Measurements from ENCODE around the gene ZBTB16.
"Not testable (repeated sequence)": the region's sequence is repeated elsewhere in the genome, so short reads cannot be mapped to it uniquely, and the experiment has no call there.

Gene ZBTB16

DNA sequence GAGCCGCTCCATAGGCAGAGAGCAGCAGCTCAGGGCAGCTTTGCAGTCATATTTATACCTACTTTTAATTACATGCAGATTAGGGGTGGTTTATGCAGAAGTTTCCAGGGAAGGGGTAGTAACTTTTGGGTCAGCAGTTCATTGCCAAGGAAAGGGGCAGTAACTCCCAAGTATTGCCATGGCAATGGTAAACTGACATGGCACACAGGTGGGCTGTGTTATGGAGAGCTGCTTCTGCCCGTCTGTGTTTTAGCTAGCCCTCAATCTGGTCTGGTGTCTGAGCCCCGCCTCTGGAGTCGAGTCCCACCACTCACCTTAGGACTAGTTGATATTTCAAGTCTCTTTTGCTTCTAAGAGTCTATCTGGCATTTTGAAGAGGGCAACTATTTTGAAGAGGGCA is 12.2 kb upstream of the ZBTB16 start:
- no peak for DNase-seq

DNA sequence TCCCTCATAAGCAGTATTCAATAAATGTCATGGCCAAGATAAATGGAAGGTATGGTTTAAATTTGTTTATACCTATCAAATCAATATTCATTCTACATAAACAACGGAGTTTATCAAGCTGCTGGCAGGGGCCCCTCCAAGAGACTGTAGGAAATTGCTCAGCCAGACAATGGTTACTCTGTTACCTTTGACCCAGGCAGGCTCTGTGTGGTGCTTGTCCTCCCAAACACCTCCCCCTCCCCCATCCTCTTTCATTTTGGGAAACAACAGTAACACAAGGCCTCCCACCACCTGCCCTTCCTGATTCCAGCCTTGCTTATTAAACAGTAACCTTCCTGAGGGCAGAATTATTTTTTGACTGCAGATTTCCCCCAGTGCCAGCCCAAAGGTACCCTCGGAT is 10.5 kb upstream of the ZBTB16 start:
- no peak for DNase-seq

DNA sequence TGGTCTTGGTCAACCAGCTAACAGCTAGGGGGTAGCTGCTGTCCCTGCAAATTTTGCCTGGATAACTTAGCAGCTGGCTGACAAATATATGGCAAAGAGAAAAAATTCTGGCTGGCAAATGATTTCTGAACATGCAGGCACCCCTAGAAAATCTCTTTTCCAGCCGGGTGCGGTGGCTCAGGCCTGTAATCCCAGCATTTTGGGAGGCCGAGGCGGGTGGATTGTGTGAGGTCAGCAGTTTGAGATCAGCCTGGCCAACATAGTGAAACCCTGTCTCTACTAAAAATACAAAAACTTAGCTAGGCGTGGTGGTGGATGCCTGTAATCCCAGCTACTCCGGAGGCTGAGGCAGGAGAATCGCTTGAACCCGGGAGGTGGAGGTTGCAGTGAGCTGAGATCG is 9.7 kb upstream of the ZBTB16 start:
- DNase-seq, result not testable (repeated sequence)

DNA sequence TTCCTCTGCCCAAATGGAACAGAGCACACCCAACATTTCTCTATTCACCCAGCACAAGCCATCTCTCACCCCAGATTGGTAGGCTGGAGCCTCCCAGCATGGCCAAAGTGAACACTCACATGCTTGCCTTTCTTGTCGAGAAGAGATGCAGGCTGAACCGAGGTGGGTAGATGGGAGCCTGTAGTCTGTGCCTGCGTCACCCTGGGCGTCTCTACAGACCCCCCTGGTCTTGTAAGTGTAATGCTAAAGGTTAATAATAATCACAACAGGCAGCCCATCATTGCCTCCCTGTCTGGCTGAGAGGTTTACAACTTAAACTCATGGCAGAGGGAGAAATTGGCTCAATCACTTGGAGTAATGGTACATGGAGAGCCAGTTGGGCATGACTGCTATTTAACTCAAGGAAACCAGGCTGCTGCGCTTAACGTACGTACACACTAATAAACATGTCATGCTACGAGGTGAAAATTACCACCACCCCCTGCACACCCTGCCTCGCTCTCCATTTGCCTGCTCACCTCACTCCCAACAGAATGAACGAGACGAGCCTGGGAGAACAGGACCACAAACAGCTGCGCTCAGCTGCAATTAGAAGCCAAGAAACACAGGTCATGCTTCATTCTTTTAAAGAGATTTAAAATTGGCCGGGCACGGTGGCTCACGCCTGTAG is 9.1 kb upstream of the ZBTB16 start:
- DNase-seq, result no peak

DNA sequence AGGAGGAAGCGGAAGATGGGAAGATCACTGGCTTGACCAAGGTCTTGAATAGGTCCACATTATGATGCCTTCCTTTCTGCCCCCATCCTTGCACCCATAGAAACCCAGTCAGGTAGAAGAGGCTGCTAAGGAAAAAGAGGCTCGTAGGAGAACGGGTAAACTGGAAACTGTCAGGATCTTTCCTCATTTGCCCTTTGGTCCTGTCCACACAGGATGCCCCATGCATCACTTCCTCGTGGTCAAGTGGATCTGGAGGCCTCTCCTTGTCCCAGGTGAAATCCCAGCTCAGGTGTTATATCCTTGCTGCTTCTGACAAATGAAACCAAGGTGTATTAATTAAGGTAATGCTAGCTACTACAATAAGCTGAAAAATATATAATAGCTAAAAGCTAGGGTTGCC is 8.0 kb upstream of the ZBTB16 start:
- peak; percentile 19 for DNase-seq

DNA sequence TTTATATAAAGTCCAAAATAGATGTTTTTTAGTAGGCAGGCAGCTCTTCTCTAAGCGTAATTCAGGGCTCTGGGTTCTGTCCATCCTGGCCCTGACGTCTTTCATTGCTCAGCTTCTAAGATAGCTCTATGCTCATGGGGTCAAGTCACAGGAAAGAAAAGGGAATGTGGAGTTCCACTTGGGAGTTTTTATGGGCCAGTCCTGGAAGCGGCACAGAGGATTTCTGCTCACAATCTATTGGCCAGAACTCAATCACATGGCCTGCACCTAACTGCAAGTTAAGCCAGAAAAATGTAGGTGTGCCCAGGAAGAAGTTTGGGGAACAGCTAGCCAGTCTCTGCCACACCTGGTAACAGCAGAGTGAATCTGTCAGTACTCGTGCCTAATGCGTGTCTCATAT is 7.4 kb upstream of the ZBTB16 start:
- no peak for DNase-seq

DNA sequence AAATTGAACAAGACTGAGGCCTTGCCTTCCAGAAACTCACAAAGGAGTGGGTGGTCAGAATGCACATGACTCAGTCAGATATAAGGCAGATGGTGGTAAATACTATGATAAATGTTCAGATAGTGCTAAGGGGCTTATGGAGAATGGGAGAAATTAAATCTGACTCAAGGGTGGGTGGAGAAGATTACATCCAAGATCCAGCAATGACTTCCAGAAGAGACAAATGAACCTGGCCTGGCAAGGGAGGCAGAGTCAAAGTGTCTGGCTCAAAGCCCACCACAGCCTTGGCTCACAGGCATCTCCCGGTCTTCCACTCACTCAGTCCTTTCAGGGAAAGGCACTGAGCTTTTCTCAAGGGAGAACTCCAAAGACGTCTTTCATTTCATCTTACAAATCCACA is 6.1 kb upstream of the ZBTB16 start:
- DNase-seq, result no peak

DNA sequence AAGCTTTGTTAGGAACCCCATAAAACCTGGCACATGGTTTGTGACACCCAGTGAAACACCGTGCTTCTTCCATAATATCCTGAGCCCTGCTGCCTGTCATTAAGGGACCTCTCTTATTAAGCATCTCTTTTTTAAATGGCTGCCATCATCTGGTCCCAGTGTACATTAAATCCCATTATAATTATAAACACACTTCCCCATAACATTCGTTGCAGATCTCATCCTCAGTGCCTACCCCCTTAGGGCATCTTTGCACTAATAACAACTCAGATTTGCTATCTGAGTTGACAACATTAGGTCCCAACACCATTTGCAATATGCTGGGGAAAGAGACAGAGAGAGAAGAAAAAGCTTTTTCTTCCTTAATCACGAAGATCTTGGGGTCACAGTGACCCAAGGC is 4.7 kb upstream of the ZBTB16 start:
- no peak for DNase-seq

DNA sequence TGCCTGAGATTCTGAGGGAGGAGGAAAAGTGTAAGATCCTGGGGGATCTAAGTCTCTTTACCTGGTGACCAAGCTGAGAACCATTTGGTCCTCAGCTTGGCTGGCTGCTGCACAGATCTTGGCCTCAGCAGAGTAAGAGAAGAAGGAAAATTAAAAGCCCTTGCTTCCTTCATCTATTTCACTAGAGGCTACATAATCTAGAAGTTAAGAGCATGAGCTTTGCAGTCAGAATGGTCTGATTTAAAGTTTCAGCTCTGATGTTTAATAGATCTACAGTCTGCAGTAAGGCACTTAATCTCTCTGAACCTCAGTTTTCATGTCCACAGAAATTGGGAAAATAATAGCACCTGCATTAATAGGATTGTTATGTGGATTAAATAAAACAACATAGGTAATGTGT is 3.1 kb upstream of the ZBTB16 start:
- DNase-seq, result no peak

DNA sequence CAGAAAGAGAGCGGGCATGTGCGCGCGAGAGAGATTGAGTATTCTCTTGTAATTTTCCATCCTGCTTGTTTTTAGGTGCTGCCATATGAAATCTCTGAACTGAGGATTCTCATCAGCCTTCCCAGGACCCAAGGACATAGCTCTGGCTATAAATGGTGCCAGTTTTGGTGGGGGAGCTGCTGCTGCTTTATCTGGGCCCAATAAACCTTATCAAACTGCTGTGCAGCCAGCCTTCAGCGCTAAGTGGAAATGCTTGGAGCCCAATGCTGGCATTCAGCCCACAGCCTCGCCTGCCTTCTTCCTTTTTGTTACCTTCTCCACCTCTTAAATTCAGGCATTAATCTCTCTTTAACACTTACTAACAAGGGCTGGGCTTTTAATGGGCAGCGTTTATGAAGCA is 2.4 kb upstream of the ZBTB16 start:
- no peak for DNase-seq

DNA sequence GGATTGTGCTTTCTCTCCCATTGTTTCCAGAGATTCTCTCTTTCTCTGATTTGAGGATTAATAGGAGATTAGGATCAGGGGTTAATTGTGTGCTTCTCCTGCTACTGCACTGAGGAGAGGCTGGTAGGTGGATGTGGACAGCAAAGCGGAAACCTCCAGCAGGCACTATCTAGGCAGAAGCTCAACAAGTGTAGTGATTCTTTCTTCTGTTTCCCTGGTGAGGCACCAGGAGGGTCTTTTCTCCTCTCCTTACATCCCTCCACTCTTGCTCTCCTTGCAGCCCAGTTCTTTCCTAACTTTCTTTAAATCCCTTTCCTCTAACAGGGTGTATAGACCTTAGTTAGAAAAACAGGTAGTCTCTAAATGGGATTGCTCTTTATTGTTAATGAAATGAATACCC is 1.9 kb upstream of the ZBTB16 start:
- DNase-seq, result no peak

DNA sequence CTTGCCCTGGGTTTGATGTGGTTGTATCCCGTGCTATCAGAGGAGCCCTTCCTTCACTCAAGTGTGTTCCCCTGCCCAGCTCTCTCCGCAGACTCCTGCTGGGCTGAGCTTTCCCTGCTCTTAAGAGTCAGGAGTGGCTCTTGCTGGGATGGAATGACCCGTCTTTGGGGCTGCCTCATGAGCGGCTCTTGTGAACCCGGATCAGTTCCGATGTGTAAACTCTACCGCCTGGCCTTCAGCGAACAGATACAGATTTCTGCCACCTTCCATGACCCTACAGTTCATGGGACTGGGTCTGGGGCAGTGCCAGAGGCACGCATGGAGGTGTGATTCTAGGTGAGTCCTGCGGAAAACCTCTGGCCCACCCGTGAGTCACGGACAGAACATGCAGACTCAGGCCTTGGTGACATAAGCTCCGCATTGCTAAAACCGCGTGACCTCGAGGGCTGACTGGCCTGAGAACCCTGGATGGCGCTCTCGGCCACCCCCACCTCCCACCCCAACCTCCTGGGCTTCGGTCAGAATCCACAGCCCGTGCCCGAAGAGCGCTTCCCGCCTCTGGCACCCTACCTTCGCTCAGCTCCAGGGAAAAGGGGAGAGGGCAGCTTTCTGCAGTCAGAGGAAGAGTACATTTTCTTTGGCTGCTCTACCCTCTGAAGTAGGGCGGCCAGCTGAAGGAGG is 1.3 kb upstream of the ZBTB16 start:
- DNase-seq, result no peak

DNA sequence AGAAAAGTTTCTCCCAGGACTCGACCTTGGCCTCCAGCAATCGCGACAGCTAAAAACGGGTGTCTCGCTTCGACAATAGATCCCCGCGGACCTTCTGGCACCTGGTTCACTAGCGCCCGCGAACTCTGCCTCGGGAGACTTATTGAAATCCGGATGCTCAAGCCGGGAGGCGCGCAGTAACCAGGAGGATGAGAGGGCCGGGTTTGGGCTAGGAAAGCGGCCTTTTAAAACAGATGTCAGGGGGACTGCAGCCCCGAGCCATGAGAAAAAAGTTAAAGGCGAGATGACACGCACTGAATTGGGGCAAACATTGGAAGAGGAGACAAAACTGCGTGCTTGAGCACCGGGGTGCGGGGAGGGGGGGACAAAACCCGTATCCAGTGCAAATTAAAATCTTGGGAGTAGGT is 637 bp upstream of the ZBTB16 start:
- peak; percentile 59 for DNase-seq

DNA sequence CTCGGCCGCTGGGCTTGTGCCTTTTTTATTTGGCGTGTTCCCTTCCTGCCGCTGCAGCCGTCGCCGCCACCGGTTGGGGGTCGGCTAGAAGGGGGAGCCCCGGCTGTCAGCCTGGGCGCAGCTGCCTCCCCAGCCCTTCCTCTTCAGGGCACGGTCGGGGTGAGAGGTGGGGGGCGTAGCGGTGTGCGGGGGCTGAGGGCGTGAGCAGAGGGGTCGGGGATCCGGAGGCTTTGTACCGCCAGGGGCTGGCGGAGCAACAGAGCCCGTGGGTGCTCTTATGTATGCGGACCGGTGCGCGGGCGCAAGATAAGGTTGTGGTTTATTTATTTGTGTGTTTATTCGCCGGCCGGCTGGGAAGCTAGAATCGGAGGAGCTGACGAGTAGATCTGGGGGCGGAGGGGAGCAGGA is 477 bp downstream of the ZBTB16 start:
- peak; percentile 79 for DNase-seq

DNA sequence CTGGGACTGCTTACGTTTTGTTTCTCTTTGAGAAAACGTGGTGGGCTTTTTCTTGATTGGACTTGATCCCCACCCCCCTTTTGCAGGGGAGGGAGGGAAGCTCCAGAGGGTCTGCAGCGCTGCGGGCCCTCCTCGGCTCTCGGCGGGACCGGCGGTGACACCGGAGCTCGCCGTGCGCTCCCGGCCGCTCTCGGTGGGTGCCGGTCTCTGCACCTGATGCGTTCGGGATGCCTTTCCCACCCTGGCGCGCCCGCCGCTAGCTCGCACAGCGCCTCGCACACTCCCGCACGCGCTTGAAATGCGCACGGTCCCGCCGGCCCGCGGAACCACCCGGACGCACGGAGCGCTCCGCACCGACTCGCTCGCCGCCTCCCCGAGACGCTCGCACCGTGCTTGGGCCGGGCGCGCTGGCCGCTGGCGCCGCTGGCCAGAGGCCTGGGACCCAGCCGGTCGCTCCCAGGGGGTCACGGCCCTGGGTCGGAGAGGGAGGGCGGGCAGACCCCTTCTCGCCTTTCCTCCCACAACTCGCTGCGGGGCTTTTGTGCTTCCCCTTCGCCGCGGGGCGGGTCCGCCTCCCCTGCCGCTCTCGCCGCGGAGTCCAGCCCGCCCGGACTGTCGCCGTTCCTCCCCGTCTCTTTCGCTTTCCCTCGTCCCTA is 1.0 kb downstream of the ZBTB16 start:
- peak; percentile 75 for DNase-seq

DNA sequence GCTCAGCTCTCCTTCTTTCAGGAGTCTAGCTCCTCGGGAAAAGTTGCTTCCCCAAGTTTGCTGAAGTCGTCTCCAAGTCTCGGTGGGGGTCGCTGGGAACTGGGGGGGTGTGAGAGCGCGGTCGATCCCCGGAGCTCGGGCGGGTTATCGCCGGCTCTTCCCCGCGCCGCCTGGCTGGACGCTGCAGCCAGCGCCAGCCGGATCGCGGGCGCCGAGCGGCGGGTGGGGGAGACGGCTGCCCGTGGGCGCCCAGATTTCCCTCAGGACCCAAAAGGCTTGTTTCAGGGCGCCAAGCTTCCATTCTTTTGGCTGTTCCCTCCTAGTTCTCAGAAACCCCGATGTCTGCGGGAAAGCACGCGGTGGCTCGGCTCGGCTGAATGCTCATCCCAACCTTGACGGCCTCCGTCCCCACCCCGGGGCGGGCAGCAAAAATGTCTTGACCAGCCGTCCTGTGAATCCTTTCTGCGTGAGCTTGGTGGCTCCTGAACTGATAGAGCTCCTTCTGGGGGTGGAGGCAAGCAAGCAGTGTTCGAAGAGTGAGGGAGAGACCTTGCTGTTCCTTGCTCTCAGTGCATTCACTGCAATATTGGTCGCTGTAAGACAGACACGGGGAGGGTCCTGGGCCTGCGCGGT is 1.7 kb downstream of the ZBTB16 start:
- DNase-seq, result peak; percentile 67

DNA sequence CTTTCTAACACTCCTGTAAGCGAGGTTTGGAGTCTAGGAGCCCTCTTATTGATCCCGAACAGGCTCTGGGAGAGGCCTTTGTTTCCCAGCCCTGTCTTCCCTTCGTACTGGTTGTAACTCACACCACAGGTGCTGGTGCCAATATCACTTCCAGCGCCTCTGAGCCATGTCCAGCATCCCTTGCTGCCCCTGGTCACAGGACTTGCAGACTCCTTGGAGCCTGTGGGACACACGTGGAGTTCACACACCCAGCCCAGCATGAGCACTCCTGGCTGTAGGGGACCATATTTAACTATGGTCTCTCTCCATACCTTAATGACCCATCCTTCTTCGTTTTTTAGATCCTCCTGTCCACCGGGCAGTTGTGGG is 2.2 kb downstream of the ZBTB16 start:
- peak; percentile 48 for DNase-seq

DNA sequence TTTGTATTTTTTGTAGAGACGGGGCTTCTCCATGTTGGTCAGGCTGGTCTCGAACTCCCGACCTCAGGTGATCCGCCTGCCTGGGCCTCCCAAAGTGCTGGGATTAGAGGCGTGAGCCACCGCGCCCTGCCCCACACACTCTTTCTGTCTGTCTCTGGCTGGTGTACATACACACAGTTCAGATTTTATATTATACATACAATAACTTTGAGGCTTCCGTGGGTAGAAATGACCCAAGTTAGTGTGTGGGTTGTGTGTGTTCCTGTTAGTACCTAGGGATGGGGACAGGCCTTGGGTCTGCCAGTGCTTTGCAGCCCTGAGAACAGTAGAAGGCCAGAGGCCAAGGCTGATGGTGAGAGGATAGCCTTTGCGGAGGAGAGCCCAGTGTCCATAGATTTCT is 2.8 kb downstream of the ZBTB16 start:
- no peak for DNase-seq

DNA sequence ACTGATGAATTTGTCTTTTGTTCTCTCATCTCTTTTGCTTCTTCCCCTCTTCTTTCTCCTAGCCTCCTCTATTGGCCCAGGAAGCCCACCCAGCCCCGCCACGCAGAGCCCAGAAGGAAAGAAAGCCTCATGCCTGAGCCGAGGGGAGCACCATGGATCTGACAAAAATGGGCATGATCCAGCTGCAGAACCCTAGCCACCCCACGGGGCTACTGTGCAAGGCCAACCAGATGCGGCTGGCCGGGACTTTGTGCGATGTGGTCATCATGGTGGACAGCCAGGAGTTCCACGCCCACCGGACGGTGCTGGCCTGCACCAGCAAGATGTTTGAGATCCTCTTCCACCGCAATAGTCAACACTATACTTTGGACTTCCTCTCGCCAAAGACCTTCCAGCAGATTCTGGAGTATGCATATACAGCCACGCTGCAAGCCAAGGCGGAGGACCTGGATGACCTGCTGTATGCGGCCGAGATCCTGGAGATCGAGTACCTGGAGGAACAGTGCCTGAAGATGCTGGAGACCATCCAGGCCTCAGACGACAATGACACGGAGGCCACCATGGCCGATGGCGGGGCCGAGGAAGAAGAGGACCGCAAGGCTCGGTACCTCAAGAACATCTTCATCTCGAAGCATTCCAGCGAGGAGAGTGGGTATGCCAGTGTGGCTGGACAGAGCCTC is 3.8 kb downstream of the ZBTB16 start:
- no peak for DNase-seq

DNA sequence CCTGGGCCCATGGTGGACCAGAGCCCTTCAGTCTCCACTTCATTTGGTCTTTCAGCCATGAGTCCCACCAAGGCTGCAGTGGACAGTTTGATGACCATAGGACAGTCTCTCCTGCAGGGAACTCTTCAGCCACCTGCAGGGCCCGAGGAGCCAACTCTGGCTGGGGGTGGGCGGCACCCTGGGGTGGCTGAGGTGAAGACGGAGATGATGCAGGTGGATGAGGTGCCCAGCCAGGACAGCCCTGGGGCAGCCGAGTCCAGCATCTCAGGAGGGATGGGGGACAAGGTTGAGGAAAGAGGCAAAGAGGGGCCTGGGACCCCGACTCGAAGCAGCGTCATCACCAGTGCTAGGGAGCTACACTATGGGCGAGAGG is 4.3 kb downstream of the ZBTB16 start:
- DNase-seq, result no peak

DNA sequence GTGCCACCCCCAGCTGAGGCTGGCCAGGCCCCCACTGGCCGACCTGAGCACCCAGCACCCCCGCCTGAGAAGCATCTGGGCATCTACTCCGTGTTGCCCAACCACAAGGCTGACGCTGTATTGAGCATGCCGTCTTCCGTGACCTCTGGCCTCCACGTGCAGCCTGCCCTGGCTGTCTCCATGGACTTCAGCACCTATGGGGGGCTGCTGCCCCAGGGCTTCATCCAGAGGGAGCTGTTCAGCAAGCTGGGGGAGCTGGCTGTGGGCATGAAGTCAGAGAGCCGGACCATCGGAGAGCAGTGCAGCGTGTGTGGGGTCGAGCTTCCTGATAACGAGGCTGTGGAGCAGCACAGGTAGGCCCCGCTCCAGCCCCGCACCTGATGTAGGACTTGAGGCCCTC is 4.7 kb downstream of the ZBTB16 start:
- DNase-seq, result no peak

DNA sequence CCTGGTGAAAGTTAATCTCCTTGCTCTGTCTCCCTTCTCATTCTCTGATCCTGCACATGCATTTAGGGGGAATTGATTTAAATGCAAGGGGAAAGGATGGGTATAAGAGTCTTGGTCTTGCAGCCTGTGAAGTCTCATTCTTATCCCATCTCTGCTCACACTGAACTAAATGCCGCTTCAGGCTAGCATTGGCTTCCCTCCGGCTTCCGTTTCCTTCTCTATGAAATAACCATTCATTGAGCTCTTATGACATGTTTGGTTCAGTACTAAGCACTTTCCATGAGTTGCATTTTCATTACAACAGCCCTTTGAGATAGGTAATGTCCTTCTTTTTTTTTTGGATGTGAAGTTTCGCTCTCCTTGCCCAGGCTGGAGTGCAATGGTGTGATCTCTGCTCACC is 5.6 kb downstream of the ZBTB16 start:
- DNase-seq, result no peak

DNA sequence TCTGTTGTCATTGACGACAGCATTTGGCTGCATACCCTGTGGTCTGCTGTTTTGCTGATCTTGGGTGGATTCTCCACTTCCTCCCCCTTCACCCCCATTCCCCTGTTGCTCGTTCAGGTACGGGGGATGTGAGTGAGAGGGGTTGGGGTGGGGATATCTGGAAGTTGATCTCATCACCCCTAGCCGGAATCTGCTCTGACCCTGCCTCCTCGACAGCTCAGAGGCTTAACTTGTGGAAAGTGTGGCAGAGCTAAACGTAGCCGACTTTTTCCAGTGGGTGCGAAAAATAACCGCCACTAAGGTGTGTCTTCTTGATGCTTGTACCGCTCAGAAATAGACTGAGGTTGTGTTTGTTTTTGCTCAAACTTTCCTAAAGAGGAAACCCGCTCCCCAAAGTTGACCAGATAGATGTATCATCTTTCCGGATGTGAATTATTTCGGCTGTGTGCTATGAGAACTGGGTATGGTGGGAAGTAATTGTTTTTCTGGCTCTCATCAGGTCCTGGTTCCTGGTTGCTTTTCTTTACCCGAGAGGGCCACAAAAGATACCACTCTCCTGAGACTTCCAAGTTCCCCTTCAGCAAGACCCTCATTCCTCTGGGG is 6.6 kb downstream of the ZBTB16 start:
- DNase-seq, result no peak
